GM12891 (cell line): ENCODE measurements around the gene MAD1L1.

Experiments used
- POLR2A ChIP-seq: IDR thresholded peaks from 2 replicates; pipeline ENCODE4 v1.6.1; 2011; ENCODE audit warnings: low read depth, low read length, control low read depth
- POU2F2 ChIP-seq: IDR thresholded peaks from 2 replicates; pipeline ENCODE4 v1.6.1; 2011; ENCODE audit warnings: low read depth, mild to moderate bottlenecking, control low read depth, low read length, moderate library complexity
- TAF1 ChIP-seq: IDR thresholded peaks from 2 replicates; pipeline ENCODE4 v1.6.1; 2011; ENCODE audit warnings: low read depth, low read length, control low read depth

DNA sequence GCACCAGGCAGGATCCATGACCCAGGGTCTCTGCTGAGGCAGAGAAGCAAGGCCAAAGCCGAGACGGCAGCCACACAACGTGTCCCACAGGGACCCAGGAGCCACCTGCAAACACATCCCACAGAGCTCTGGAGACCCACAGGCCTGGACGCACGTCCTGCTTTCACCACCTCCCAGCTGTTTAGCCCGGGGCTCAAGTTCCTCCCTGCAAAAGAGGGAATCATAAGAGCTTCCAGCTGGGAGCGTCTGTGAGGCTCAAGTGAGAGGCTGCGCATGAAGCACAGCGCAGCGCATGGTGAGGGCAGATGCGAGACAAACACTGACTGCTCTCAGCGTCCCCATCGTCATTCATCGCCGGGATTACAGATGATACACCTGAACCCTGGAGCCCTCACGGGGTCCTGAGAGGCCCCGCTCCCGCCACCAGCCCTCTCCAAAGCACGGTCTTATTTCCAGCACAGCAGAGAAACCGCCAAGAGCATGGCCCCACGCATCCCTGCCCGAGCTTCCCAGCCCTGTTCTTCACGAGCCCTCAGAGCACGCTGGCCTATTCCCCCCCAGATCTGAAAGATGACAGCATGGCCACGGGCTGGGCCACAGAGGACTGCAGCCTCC, 88.7 kb downstream of the MAD1L1 start:
- no peak for TF ChIP-seq POLR2A
- no peak for TF ChIP-seq TAF1
- TF ChIP-seq POU2F2, result no peak
